ENCODE measurements around the gene ABCF1. TPM values are rescaled to one million over a fixed set of nuclear protein-coding genes. Genes with fewer than 3 reads are reported as not detected.

Gene ABCF1
- total RNA-seq, 3 donors from 2014 or later (not counting 1 experiment from before 2014, with no cell fraction given), result 91.4 to 138 (median 138) TPM

DNA sequence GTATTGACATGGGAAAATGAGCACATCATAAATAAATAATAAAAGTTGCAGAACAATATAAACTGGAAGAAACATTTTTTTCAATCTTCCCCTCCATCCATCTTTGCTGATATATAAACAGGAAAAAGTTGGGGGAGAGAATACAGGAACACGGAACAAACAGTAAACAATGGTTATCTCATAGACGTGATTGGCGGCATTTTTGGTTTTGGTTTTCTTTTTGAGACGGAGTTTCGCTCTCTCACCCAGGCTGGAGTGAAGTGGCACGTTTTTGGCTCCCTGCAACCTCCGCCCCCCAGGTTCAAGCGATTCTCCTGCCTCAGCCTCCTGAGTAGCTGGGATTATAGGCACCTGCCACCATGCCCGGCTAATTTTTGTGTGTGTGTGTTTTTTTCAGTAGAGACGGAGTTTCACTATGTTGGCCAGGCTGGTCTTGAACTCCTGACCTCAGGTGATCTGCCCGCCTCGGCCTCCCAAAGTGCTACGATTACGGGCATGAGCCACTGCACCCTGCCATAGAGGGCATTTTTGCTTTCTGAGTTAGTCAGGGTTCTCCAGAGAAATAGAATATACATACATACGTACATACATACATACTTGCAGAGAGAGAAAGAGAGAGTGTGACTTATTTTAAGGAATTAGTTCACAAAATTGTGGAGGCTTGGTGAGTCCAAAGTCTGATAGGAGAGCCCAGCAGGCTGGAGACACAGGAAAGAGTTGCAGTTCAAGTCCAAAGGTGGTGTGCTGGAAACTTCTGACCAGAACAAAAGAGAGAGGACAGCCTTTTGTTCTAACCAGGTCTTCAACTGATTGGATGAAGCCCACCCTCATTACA, 37.6 kb upstream of the ABCF1 start:
- no peaks in the 10 kb centered on the region for H3K9me3 Mint-ChIP-seq
- intact Hi-C loops (cut with micrococcal nuclease), result loop anchor here (2.0 kb wide), 1 partner anchor 17 kb away; no protein-coding TSS in a partner anchor
- DNase-seq (peak in 1 of 2 donors; percentile 66), ATAC-seq (peak in 1 of 3 donors; percentile 50)
- peak overlapping the region; percentile 14 to 80 for H3K27ac Mint-ChIP-seq
- no peaks in the 10 kb centered on the region for H3K27me3 Mint-ChIP-seq (ENCODE audit: low read depth in 2 of 2)
- no peak for TF ChIP-seq CTCF (IDR thresholded peaks at IDR 0.05)
- peaks cover 12 to 17% of the 10 kb centered on the region in 2 donors for H3K4me1 Mint-ChIP-seq
- no peak overlapping the region for H3K4me3 ChIP-seq (ENCODE audit: low read length)
- WGBS (ENCODE audit: insufficient coverage), result 75% methylated on average over 14 of the region's 15 CpGs
- H3K27ac ChIP-seq (ENCODE audit: low read length), result no peak overlapping the region
- H3K27me3 ChIP-seq (ENCODE audit: control insufficient read depth, insufficient read depth, low read length), result no peaks in the 10 kb centered on the region
- H3K4me1 ChIP-seq (ENCODE audit: control insufficient read depth, insufficient read depth, low read length), result peaks cover 26% of the 10 kb centered on the region
- peak overlapping the region; percentile 68 for H3K4me3 Mint-ChIP-seq
- H3K36me3 ChIP-seq (ENCODE audit: control insufficient read depth, insufficient read depth, low read length), result no peaks in the 10 kb centered on the region
- H3K9me3 ChIP-seq (ENCODE audit: control insufficient read depth, insufficient read depth, low read length), result no peaks in the 10 kb centered on the region
- H3K36me3 Mint-ChIP-seq, result no peaks in the 10 kb centered on the region

DNA sequence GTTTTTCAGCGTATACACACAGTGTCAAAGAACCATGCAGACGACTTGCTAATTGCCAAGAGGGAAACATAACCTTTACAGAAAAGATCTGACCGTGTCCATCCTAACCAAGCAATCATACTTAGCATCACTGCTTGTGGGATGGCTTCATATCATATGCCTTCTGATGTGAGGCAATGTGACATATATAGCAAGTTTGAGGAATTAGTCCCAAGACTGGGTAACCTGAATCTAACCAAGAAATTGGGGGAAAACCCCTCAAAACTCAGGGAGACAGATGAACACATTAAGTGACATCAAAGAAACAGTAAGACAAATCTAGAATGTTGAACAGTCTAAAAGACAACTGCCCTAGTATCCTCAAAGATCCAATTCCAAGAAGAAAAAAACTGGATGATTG, 33.3 kb upstream of the ABCF1 start:
- Mint-ChIP-seq H3K27ac (no peak overlapping the region), H3K4me1 (peaks cover 14 to 15% of the 10 kb centered on the region in 2 donors), H3K36me3 (no peaks in the 10 kb centered on the region), H3K9me3 (no peaks in the 10 kb centered on the region), H3K4me3 (no peak overlapping the region), H3K27me3 (ENCODE audit: low read depth in 2 of 2) (no peaks in the 10 kb centered on the region)
- intact Hi-C loops (cut with micrococcal nuclease), result no loop called here
- Histone ChIP-seq H3K9me3 (ENCODE audit: control insufficient read depth, insufficient read depth, low read length) (no peaks in the 10 kb centered on the region), H3K27ac (ENCODE audit: low read length) (no peak overlapping the region), H3K4me1 (ENCODE audit: control insufficient read depth, insufficient read depth, low read length) (peaks cover 15% of the 10 kb centered on the region), H3K4me3 (ENCODE audit: low read length) (no peak overlapping the region), H3K36me3 (ENCODE audit: control insufficient read depth, insufficient read depth, low read length) (no peaks in the 10 kb centered on the region), H3K27me3 (ENCODE audit: control insufficient read depth, insufficient read depth, low read length) (no peaks in the 10 kb centered on the region)
- WGBS (ENCODE audit: insufficient coverage), result 80% methylated on average over 3 of the region's 3 CpGs
- no peak for ATAC-seq
- no peak for TF ChIP-seq CTCF (IDR thresholded peaks at IDR 0.05)
- DNase-seq, result no peak

DNA sequence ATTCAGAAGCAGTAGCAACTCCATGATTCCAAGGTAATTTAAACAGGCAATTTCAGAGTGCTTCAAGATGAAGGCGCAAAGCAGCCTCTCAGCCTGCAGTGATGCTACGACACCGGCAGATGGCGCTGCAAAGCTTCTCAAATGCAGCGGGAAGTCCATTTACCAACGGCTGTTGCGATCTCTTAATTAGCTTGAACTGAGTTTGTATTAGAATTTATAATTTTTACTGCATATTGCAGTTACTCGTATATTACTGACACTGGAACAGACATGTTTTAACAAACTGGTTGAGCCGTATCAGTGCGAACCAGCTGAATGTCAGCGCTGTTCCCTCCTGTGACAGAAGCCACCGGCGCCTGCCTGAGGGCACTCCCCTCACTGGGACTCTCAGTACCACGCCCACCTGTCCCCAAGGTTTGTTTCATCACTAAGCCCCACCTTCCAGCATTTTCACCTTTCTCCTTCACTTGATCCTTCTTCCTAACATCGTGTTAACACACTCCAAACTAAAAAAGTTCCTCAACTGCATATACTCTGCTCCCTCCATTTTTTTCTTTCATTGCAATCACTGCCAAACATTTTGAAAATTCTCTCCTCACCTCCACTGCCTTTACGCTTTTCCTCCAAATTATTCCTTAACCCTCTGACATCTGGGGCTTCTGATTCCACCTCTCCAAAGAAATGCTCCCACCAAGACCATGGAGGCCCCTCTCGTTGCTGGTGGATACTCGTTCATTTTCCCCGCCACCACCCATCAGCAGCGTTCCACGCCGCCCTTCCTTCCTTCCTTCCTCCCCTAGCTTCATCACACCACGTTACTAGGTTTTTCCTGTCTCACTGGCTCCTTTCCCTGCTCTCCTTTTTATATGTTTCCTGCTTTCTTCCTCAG, 29.5 kb upstream of the ABCF1 start:
- no peaks in the 10 kb centered on the region for H3K27me3 ChIP-seq (ENCODE audit: control insufficient read depth, insufficient read depth, low read length)
- H3K27me3 Mint-ChIP-seq (ENCODE audit: low read depth in 2 of 2), result no peaks in the 10 kb centered on the region
- H3K36me3 Mint-ChIP-seq, result no peaks in the 10 kb centered on the region
- peak; percentile 94 for TF ChIP-seq CTCF (IDR thresholded peaks at IDR 0.05)
- peaks cover 13% of the 10 kb centered on the region for H3K36me3 ChIP-seq (ENCODE audit: control insufficient read depth, insufficient read depth, low read length)
- DNase-seq (peak; percentile 76 to 94), ATAC-seq (peak; percentile 72 to 83 (median 72))
- peak overlapping the region; percentile 32 for H3K27ac ChIP-seq (ENCODE audit: low read length)
- peaks cover 32 to 34% of the 10 kb centered on the region in 2 donors for H3K4me1 Mint-ChIP-seq
- peaks cover 30% of the 10 kb centered on the region for H3K4me1 ChIP-seq (ENCODE audit: control insufficient read depth, insufficient read depth, low read length)
- H3K9me3 ChIP-seq (ENCODE audit: control insufficient read depth, insufficient read depth, low read length), result no peaks in the 10 kb centered on the region
- under 1% methylated on average over 23 of the region's 23 CpGs for WGBS (ENCODE audit: insufficient coverage)
- H3K4me3 ChIP-seq (ENCODE audit: low read length), result peak overlapping the region; percentile 4
- no peaks in the 10 kb centered on the region for H3K9me3 Mint-ChIP-seq
- peak overlapping the region; percentile 86 for H3K4me3 Mint-ChIP-seq
- intact Hi-C loops (cut with micrococcal nuclease), result loop anchor here (1.0 to 5.0 kb wide), 3 partner anchors 56 to 131 kb away; partner anchors contain the start of genes DHX16, MRPS18B and PPP1R10
- H3K27ac Mint-ChIP-seq, result peak overlapping the region; percentile 69 to 81
